Spinal cord (tissue), 10 donors: ENCODE results near the gene TFAP2A. TPM values are rescaled to one million over a fixed set of nuclear protein-coding genes. Genes with fewer than 3 reads are reported as not detected.

Experiments used
- DNase-seq, 6 donors: peaks; one replicate each; pipeline versions ENCODE4 v3.0.0 to v3.0.0-alpha.2; 2013 to 2015; ENCODE audit warnings: low spot score in 6 of 6, low read depth in 4 of 6
- H3K27ac ChIP-seq: one replicate; pipeline ENCODE4 v1.5.1; 2013; ENCODE audit warnings: low read depth, low read length, control low read depth
- H3K27me3 ChIP-seq: one replicate; pipeline ENCODE4 v1.6.1; 2013; ENCODE audit warnings: low read length; ENCODE audit not compliant: control insufficient read depth, insufficient read depth
- H3K36me3 ChIP-seq: one replicate; pipeline ENCODE4 v1.6.1; 2013; ENCODE audit warnings: low read length; ENCODE audit not compliant: control insufficient read depth, insufficient read depth
- H3K4me1 ChIP-seq: one replicate; pipeline ENCODE4 v1.6.1; 2013; ENCODE audit warnings: low read length; ENCODE audit not compliant: control insufficient read depth, insufficient read depth
- H3K4me3 ChIP-seq: one replicate; pipeline ENCODE4 v1.5.1; 2013; ENCODE audit warnings: low read depth, low read length, control low read depth
- H3K9me3 ChIP-seq: one replicate; pipeline ENCODE4 v1.6.1; 2013; ENCODE audit warnings: low read length; ENCODE audit not compliant: control insufficient read depth, insufficient read depth
- WGBS: methylation state at CpG from one replicate; pipeline ENCODE4 v1.1.5; 2013; ENCODE audit warnings: missing lambda C conversion rate; ENCODE audit not compliant: insufficient coverage; 5-methylcytosine and 5-hydroxymethylcytosine counted together
- polyA plus RNA-seq, 2 donors: library from polyadenylated mRNA; unstranded; fragments of 120-200 nt; gene quantifications; one replicate each; pipeline ENCODE4 v1.2.1, GENCODE V29; 2013; ENCODE audit not compliant: insufficient read length in 2 of 2
- total RNA-seq, 2 donors: library from RNA; depleted of rRNA in 1 of 2; stranded (reverse); fragments of 120-200 nt in 1 of 2; fragments of >200 nt in 1 of 2; gene quantifications; one replicate each; pipeline versions ENCODE4 v1.2.3 to v1.2.4, GENCODE V29; 2013 to 2014
- donor health status: healthy.

The TFAP2A gene
- total and polyA plus RNA-seq, 4 donors = 0.72 to 11.0 (median 5.6) TPM

DNA sequence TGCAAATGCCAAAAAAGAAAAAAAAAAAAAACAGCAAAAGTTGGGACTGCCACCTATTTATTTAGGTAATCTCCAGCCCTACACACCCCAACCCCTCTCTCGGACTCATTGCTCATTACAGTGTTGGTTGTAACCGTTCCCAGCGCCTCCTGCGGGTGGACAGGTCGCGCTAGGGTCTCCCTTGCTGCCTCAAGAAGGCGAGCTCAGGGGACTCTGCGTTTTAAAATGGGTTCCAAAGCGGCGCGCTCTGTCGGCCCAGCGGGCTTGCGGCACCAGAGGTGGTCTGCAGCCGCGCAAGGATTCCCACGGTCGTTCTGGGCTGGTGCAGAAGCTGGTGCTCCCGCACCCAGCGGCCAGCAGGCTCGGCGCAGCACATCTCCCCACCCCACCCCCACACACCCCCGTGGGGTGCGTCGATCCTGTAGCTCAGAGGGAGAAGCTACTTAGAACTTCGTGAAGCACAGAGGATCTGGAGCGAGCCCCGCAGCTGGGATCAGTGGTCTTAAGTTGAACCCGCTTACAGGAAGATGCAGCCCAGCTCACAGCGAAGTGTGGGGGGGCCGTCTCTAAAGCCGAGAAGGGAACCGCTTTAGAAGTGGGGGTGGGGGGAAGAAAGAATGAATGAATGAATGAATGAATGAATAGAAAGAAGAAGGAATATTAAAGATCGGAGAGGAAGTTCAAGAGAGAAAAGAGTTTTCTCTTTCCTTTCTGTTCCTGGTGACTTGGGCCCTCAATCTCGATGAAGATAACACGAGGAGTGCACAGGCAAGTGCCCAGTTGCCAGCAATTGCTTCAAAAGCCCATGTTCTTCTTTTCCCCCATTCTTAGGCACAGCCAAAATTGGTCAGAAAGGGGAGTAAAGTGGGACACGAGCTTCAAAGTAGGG lies 780 bp downstream of the TFAP2A start:
- Histone ChIP-seq H3K36me3 (no peaks in the 10 kb centered on the region), H3K27me3 (peaks cover 99% of the 10 kb centered on the region), H3K9me3 (peaks cover 1% of the 10 kb centered on the region), H3K4me1 (peaks cover 63% of the 10 kb centered on the region), H3K27ac (no peak overlapping the region), H3K4me3 (peak overlapping the region; percentile 59)
- DNase-seq = peak in 2 of 6 donors; percentile 37 to 52
- 1% methylated on average over 30 of the region's 37 CpGs for WGBS

DNA sequence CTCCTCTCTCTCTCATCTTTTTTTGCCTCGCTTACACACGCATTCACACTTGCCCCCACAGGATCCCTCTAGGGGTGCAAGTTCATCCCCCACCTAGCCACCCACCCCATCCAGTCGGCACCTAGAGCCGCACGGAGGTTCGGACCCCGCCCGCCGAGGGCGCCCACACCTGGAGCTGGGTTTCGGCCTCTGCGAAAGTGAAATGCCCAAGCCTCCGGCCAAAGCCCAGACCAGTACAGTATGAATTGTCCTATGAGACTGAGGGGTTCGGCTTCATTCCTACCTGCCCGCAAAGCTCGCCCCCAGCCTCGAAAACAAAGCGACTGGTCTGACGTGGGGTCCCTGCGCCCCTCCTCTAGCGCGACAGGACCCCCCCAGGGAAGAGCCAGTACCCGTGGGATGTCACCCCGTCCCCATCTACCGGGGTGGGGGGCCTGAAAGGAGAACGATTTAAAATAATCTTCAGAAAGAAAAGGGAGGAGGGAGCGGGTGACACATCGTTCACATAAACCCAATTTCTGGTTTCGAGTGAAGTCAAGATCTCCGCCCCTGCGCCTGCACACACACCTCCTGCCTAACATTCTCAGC lies 1.5 kb downstream of the TFAP2A start:
- peaks cover 58% of the 10 kb centered on the region for H3K4me1 ChIP-seq
- no peak for DNase-seq
- peaks cover 1% of the 10 kb centered on the region for H3K9me3 ChIP-seq
- H3K27ac ChIP-seq = no peak overlapping the region
- H3K4me3 ChIP-seq = peak overlapping the region; percentile 59
- peaks cover 99% of the 10 kb centered on the region for H3K27me3 ChIP-seq
- 3% methylated on average over 16 of the region's 31 CpGs for WGBS
- H3K36me3 ChIP-seq = no peaks in the 10 kb centered on the region

DNA sequence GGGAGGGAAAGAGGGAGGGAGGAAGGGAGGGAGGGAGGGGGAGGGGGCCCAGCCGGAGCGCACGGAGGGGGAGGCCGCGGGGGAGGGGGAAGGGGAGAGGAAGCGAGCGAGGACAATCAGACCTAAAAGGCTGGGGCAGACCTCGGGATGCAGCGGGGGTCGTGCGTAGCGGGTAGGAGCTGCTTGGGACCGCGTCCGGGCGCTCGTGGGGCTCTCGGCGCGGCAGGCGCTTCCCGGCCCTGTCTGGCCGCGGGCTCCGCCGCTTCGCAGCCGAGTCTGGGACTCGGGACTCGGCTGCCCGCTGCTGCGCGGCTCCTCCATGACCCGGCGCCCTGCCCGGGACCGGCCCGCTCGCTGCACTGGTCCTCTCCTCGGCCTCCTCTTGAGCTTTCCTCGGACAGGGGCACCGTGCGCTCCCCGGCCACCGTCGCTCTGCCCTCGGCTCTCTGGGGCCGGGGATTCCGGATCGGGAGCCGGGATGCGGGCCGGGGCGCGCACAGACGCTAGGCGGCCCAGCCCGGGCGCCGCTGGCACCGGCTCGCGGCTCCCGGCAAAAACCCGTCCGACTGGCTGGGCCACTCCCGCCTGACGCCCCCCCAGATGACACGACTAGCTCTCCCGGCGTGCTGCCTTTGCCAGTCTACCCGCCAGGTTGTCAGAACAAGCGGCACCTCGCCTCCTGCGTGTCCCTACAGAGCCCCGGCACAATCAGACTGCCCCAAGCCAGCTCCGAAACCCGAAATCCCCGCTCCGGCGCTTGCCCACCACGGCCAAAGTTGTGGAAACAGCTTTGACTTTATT lies 2.2 kb downstream of the TFAP2A start:
- Histone ChIP-seq H3K27ac (no peak overlapping the region), H3K4me3 (peak overlapping the region; percentile 59), H3K36me3 (no peaks in the 10 kb centered on the region), H3K4me1 (peaks cover 57% of the 10 kb centered on the region), H3K9me3 (peaks cover 1% of the 10 kb centered on the region), H3K27me3 (peaks cover 99% of the 10 kb centered on the region)
- peak in 2 of 6 donors; percentile 36 to 54 for DNase-seq
- under 1% methylated on average over 78 of the region's 82 CpGs for WGBS

DNA sequence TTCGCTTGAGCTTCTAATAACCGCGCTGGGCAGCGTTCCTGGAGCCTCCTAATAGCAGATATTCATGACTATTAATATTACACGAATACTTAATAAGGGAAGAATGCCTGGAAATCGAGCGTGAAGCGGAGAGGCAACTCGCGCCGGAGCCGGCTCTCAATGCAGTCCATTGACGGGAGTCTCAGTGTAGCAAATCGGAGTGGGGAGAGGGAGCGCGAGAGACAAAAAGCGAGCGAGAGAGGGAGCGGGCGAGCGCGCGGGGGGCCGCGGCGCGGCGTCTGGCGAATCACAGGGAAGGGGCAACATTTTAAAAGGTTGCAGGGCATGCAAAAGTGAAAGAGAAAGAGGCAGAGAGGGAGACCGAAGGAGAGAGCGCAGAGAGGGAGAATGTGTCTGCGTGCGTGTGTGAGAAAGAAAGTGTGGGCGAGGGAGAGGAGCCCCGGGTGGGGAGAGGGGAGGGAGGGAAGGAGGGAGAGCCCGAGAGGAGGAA lies 2.9 kb downstream of the TFAP2A start:
- Histone ChIP-seq H3K27ac (peak overlapping the region; percentile 33), H3K27me3 (peaks cover 99% of the 10 kb centered on the region), H3K9me3 (peaks cover 1% of the 10 kb centered on the region), H3K4me1 (peaks cover 51% of the 10 kb centered on the region), H3K36me3 (no peaks in the 10 kb centered on the region), H3K4me3 (peak overlapping the region; percentile 59)
- DNase-seq = peak in 2 of 6 donors; percentile 83 to 90
- WGBS = under 1% methylated on average over 26 of the region's 36 CpGs

DNA sequence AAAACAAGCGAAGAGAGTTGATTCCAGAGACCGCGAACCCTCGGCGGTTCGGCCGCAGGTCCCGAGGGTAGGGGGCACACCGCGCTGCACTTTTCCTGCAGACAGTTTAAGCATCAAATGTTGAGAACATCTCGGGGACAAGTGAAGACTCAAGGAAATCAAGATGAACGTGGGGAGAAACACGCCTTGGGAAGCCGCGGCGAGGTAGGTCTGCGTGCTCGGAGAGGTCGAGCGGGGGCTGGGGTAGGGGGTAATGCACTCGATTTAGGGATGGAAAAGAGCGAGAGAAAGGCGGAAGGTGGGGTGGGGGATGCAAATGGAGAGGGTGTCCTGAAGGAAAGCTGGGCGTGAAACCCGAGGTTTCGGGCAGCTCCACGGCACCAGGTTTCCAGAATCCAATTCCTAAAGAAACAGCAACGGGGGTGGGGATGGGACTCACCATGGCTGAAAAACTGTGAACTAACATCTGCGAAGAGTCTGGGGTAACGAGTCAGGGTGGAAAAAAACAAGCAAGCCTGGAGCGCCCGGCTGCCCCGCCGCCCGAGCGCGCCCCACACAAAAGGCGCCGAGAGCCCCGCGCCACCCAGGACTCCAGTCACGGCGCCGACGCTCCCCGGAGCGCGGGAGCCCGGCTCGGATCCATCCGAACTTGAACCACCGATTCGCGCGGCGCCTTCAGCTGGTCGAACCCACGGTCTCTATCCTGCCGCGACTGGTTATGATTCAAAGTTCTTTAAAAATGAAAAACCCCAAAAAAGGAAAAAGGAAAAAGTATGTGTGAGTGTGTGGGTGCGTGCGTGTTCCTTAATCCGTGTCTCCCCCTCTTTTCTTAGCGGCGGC lies 3.5 kb downstream of the TFAP2A start:
- under 1% methylated on average over 63 of the region's 65 CpGs for WGBS
- peaks cover 45% of the 10 kb centered on the region for H3K4me1 ChIP-seq
- peak overlapping the region; percentile 59 for H3K4me3 ChIP-seq
- H3K9me3 ChIP-seq = peaks cover 1% of the 10 kb centered on the region
- peak overlapping the region; percentile 33 for H3K27ac ChIP-seq
- H3K27me3 ChIP-seq = peaks cover 99% of the 10 kb centered on the region
- no peaks in the 10 kb centered on the region for H3K36me3 ChIP-seq
- peak in 2 of 6 donors; percentile 40 to 52 for DNase-seq

DNA sequence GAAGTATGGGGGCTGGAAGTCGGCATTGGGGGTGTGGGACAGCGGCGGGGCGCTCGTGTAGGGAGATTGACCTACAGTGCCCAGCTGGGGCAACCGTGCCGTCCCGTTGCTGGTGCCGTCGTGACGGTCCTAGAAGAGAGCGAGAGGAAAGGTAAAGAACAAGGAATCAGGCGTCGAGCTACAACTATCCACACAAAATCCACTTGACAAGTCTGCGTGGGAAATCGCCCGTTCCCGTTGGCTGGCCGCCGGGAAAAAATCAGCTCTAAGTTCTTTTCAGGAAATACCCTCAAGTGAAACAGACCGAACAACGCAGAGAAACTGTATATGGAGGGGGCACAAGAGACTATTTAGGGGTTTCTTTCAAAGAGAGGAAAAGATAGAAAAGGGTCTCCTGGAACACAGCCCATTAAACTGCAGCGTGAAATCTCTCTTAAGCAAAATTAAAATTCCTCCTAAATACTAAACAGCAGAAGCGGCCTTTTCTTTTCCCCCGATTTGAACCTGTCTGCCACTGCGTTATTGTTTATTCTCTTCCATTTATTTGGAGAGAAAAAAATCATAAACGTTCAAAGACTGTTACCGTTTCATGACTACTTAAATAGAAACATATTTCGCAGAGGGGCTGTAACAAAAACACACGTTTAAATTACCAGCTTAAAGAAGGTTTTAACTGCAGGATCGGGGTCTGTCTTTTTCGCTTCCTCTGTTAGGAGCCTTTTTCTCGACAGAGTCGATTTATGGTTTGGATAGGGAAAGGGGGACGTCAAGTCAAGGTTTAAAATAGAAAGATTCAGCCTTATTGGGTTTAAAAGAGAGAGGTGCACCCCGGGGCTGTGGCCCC lies 4.4 kb downstream of the TFAP2A start:
- peaks cover 42% of the 10 kb centered on the region for H3K4me1 ChIP-seq
- H3K27ac ChIP-seq = no peak overlapping the region
- peaks cover 1% of the 10 kb centered on the region for H3K9me3 ChIP-seq
- peaks cover 90% of the 10 kb centered on the region for H3K27me3 ChIP-seq
- H3K36me3 ChIP-seq = no peaks in the 10 kb centered on the region
- peak in 2 of 6 donors; percentile 50 to 73 for DNase-seq
- peak overlapping the region; percentile 12 for H3K4me3 ChIP-seq
- WGBS = 3% methylated on average over 18 of the region's 36 CpGs

DNA sequence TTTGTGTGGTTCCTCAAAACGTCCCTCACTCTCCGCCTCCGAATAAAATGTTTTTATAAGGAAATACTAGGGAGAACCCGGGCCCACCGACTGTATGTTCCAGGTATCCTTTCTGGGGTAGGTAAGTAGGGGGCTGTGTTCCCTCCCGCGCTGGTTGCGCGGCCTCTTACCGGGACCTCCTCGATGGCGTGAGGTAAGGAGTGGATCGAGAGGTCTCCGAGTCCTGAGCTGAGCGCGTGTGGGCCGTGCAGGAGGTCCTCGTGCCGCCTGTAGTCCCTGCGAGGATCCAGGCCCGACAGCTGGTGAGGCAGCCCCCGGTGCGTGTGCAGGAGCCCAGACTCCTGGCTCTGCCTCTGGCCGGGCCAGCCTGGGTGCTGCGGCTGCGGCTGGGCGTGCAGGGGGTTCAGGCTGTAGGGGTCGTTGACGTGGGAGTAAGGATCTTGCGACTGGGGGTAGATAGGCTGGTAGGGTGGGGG lies 5.1 kb downstream of the TFAP2A start:
- Histone ChIP-seq H3K4me1 (peaks cover 38% of the 10 kb centered on the region), H3K9me3 (peaks cover 1% of the 10 kb centered on the region), H3K36me3 (no peaks in the 10 kb centered on the region), H3K4me3 (no peak overlapping the region), H3K27me3 (peaks cover 88% of the 10 kb centered on the region), H3K27ac (no peak overlapping the region)
- no peak for DNase-seq
- WGBS = 8% methylated on average over 26 of the region's 30 CpGs

DNA sequence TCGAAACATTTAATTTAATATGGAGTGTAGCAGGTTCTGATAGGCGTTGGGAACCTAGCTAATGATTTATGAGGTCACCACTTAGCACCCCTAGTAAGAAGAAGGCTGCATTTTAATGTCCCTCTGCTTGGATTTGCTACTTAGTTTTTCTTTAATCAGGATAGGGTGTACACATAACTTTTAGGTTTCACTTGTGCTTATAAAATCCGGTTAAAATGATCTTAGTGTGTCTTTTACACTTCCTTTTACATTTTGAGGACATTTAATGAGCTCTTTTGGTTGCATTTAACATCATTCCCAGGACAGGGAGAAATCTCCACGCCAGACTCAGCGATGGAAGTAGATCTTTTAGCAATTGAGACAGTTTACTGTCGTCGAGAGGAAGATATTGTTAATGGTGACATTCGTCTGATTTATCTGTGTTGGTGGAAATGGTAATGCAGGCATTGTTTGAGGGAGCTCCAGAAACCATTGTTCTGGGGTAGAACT lies 5.6 kb downstream of the TFAP2A start:
- H3K9me3 ChIP-seq = peaks cover 1% of the 10 kb centered on the region
- H3K27me3 ChIP-seq = peaks cover 88% of the 10 kb centered on the region
- H3K36me3 ChIP-seq = no peaks in the 10 kb centered on the region
- peak in 2 of 6 donors; percentile 46 to 65 for DNase-seq
- H3K4me1 ChIP-seq = peaks cover 38% of the 10 kb centered on the region
- no peak overlapping the region for H3K27ac ChIP-seq
- H3K4me3 ChIP-seq = no peak overlapping the region
- 6% methylated on average over 5 of the region's 8 CpGs for WGBS
